Left kidney (tissue), 2 donors: ENCODE measurements around the gene RFX1. TPM values are rescaled to one million over a fixed set of nuclear protein-coding genes. Genes with fewer than 3 reads are reported as not detected.

ENCODE experiments used
- DNase-seq: peaks from one replicate; pipeline ENCODE4 v3.0.0-alpha.2; 2013
- polyA plus RNA-seq: library from polyadenylated mRNA; unstranded; fragments of 120-200 nt; gene quantifications from one replicate; pipeline ENCODE4 v1.2.1, GENCODE V29; 2013; ENCODE audit not compliant: insufficient read length

RFX1 gene
- polyA plus RNA-seq, 1 donor, result 10.5 TPM

DNA sequence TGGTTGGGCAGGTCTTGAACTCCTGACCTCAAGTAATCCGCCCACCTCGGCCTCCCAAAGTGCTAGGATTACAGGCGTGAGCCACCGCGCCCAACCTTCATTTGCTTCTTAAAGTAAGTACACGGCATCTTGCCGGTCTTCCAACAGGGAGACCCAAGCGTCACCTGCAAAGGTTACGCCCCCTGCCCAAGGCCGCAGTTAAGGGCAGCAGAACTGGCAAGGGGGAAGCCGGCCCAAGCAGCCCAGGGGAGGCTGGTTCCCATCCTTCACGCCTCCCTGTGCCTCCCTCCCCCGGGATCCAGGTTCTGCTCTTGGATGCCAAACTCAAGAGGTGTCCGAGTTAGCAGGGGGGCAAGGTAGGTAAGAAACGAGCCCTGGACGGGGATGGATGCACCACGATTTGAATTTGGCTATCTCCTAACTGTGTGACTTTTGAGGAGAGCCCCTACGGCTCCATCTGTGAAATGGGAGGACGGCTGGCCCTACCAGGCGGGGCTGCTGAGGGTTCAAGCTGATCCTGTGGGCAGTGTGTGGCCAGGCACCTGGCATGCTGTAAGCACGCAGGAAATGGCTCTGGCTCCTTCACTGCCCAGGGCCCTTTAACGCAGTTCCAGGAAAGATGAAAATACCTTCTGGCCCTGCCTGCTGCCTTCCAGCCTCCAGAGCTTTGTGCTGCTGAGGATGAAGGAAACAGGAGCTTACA, 9.0 kb downstream of the RFX1 start:
- DNase-seq, result no peak

DNA sequence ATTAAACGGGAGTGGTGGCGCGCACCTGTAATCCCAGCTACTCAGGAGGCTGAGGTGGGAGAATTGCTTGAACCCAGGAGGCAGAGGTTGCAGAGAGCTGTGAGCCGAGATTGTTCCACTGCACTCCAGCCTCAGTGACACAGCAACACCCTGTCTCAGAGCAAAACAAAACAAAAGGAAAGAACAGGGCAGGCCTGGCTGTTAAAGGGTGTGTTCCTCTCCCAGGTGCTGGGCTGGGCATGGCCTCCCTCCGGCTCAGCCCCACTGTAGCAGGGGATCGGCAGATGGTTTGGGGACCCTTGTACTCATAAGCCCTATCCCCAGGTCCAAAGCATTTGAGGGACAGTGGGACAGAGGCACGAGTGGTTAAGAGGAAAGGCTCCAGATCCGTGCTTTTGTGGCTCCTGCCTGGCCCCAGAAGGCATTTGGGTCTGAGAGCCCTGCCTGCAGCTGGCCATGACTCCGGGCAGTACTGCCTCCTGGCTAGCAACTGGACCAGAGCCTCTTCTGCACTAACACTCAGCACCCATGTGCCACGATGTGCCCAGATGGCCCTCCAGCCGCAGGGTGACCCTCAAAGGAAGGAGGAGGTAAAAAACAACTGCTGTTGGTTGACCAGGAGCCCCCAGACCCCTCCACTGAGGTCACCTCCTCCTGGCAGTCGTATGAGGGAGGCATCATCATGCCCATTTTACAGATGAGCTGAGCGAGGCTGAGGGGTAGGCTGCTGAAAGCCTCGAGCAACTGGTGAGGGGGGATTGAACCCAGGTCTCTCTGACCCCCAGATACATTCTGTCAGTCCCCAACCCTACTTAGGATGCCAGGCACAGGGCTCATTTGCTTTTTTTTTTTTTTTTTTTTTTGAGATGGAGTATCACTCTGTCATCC, 10.0 kb downstream of the RFX1 start:
- DNase-seq, result no peak

DNA sequence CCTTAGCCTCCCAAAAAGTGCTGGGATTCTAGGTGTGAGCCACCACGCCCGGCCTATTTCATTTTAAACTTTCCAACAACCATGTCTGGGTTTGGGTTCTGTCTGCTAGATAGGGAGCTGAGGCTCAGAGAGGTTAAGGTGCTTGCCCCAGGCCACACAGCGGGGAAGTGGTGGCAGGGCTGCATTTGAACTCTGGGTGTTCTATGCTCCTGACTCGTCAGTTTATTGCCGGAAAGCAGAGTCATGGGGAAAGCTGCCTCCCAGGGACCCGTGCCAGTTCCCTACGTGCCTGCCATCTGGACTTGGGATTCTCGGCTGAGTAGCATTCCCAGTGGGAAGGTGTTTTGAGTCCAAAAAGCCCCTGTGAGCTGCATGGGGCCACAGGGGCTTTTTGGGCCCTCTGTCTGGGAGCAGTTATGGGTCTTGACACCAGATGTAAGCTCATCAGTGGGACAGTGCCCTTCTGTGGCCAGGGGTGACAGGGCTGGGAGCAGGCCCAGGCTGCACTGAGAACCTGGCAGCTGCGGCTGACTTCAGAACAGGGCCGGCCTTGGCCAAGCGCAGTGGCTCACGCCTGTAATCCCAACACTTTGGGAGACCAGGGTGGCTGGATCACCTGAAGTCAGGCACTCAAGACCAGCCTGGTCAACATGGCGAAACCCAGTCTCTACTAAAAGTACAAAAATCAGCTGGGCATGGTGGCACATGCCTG, 10.9 kb downstream of the RFX1 start:
- no peak for DNase-seq

DNA sequence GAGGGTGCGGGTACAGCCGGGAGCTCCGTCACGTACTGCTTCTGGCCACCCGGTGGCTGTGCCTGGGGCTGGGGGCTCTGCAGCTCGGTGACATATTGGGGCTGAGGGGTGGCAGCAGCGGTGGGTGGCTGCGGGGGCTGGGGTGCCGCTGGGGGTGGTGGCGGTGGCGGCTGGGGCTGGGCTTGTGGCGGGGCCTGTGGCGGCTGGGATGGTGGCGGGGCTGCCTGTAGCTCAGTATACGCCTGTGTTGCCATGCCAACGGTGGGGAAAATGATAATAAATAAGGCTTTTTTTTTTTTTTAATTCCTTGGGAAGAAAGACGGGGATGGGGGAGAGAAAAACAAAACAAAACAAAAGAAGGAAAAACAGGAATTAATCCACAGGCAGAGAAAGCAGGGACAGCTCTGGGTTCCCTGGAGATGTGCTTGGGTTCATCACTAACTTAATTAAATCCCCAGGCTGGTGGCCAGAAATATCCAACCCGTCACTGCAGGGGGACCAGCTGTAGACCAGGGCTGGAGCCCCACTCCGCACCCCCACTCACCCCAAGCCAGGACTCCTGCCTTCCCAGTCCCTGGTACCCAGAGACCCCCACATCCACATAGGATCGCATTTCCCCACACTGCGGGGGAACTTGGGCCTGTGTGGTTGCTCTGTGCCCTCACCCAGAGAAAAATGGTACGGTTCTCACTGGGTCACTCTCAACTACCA, 12.4 kb downstream of the RFX1 start:
- no peak for DNase-seq

GRCh38 chr19:13992025-13992424, 14.1 kb downstream of the RFX1 start:
- no peak for DNase-seq

- DNase-seq, result no peak
Measured at GRCh38 chr19:13990085-13990484, 16.0 kb downstream of the RFX1 start.

DNA sequence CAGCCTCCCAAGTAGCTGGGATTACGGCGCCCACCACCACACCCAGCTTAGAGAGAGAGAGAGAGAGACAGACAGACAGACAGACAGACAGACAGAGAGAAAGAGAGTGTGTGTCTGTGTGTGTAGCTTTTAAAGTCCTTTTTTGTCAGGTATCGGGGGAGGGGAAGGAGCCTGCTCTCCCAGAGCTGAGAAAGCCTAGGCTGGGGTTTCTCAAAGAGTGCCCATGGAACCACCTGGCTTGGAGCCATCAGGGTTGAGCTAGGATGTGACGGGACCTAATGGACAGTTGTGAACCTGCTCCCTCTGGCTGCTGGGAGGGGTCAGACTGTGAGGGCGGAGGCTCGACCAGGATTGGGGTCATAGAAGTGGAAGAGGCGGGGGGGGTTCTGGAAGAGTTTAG, 16.6 kb downstream of the RFX1 start:
- DNase-seq, result no peak

DNA sequence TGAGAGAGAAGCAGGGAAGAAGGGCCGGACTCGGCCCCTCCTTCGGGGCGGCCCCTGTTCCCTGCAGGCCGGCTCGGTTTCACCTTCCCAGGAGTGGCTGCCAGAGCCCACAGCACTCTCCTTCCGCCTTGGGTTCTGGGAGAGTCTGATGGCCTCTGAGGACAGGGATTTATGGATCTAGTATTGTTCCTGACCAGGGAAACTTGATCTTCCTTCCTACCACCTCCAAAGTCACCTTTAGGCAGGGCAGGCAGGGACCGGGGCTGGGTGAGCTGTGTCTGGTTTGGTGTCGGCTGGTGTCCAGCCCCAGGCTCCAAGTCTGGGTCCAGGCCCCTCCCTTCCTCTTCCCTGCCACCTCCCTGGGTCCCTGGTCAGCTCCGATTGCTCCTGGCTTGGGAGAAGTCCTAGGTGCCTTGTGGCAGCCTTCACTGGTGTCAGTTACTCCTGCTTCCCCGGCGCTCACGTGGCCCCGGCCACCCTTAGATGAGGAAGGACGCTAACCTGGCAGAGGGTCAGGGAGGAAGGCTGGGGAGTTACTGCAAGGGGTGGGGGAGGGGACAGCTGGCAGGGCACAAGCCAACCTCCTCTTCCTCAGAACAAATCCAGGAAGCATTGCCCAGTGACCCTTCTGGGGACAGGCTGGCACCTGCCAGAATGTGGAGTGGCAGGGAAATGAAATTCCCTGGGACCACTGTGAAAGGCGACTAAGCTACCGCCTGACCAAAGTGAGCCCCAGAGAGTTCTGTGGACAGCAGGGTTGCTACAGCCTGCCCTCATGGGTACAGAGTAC, 18.8 kb downstream of the RFX1 start:
- DNase-seq, result no peak

GRCh38 chr19:13986348-13986904, 19.7 kb downstream of the RFX1 start:
- peak; percentile 63 for DNase-seq

DNA sequence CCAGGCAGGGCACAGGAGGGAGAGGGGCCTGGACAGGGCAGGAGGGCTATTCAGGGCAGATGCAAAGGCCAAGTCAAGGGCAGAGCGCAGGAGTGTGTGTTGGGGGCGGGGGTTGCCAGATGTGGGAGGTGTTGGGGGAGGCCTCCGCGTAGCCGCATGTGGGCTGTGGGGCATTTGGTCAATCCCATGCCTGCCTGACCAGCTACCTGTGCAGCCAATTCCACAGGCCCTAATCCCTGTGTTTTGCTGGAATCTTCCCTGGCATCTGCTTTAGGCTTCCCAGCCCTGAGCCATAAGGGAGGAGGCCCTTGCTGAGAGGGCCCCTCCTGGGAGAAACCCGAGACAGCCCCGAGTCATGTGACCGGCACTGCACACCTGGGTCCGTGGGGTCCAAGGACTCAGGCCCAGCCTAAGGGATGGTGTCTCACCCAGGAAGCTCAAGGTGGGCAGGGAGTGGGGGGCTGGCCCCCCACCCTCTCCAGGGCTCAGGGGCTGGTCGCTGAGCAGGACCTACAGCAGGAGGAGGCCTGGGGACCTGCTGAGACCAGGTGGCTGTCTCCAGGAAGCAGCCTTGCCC, 20.3 kb downstream of the RFX1 start:
- no peak for DNase-seq

DNA sequence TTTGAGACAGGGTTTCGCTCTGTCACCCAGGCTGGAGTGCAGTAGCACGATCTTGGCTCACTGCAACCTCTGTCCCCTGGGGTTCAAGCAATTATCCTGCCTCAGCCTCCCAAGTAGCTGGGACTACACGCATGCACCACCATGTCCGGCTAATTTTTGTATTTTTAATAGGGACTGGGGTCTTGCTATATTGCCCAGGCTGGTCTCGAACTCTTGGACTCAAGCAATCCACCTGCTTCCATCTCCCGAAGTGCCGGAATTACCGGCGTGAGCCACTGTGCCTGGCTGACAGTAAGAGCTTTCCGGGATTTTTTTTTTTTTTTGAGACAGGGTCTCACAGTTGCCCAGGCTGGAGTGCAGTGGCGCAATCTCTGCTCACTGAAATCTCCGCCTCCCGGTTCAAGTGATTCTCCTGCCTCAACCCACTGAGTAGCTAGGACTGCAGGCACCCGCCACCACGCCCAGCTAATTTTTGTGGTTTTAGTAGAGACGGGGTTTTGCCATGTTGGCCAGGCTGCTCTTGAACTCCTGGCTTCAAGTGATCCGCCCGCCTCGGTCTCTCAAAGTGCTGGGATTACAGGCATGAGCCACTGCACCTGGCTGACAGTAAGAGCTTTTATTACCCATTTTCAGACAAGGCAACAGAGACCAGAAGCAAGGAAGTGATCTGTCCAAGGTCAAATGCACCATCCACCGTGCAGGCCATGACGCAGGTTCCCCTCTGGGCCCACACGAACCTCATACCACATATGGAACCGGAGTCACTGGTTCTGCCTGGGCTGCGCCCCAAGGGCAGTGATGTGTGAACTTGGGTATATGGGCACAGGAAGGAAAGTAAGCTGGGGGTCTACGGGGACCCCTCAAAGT, 21.0 kb downstream of the RFX1 start:
- no peak for DNase-seq

DNA sequence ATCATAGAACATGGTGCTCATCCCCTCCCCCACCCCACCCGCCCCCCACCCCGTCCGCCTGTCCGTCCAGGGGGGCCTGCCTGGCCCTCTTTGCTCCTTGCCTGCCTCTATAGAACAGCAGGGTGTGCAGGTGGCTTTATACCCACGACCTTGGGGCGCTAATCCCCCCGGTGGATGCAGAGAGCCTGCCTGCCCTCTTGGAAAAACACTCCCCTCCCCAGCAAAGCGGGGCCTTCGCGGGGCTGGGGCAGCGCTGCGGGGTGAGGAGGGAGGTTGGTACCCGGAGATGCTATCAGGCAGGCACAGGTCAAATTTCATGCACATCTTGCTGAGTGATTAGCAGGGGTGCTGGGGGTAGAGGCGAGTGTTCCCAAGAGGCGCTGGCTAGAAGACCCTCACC, 21.9 kb downstream of the RFX1 start:
- no peak for DNase-seq

DNA sequence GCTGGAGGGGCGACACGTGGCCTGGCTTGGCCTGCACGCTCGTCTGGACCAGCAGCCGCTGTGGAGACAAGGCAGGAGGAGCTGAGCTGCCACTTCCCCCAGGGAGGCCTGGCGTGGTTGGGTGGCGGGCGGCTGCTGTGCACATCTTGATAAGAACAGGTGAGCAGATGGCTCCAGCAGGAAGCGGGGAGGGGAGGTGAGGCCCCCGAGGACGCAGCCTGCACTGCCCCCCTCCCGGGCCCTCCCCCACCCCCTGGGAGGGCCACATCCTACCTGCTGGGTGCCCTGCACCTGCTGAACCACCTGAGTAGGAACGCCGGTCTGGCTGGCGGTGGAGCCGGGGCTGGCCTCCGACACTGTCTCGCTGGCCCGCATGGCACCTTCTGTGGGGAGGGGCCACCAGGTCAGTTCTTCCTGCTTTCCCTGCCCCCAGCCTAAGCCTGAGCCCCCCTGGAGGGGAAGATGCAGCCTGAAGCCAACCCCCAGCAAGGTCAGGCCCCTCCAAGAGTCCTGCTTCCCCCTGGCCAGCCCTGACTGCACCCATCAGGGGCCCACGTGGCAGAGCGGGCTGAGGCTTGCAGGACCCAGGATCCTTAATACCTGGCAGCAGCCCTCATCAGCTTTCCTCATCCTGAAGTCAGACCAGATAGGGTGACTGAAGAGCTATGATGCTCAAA, 22.8 kb downstream of the RFX1 start:
- no peak for DNase-seq

DNA sequence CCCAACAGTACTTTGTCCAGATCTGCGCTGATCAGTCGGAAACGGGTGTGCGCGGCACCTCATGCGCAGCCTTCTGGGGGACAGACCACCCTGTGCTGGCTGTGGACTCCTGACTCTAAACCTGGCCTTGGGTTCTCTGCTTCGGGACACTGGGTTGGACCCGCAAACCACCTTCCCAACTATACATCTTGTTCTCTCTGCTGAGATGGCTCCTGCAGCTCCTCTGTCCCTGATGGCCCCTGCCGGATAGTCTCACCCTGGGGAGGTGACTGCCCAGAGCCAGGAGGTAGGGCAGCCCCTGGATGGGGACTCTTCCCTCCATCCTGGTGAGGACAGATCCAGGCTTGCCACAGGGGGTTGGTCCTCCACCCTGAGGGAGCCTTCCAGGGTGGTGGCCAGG, 23.3 kb downstream of the RFX1 start:
- no peak for DNase-seq

DNA sequence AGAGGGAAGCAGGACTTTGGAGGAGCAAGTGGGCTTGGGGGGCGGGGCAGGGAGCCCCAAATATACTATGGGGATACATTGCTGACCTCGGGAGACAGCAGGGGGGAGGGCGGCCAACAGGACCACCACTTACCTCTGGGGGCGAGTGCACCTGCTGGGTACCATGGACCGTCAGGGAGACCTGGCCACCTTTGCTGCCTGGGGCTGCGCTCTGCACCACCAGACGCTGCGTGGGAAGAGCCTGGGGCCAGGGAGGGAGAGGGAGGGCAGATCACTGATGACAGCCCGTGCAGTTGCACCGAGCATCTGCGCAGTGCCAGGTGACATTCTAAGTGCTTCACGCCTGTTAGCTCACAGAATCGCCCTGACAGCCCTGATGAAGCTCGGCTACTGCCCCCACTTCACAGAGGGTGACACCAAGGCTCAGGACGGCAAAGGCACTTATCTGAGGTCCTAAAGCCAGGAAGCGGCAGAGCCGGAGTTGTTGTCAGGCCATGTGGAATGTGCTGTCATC, 24.1 kb downstream of the RFX1 start:
- DNase-seq, result no peak

DNA sequence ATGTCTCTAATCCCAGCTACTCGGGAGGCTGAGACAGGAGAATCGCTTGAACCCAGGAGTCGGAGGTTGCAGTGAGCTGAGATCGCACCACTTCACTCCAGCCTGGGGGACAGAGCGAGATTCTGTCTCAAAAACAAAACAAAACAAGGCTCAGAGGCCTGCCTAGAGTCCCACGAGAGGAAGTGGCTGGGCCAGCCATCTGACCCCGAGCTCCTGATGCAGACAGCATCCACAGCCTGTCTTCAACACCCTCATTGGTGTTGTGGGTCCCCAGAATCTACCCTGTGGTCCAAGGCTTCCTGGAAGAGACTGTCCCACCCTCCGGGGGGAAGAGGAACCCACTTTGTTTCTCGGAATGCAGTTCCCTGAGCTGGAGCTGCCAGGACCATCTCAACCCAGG, 24.7 kb downstream of the RFX1 start:
- DNase-seq, result no peak

DNA sequence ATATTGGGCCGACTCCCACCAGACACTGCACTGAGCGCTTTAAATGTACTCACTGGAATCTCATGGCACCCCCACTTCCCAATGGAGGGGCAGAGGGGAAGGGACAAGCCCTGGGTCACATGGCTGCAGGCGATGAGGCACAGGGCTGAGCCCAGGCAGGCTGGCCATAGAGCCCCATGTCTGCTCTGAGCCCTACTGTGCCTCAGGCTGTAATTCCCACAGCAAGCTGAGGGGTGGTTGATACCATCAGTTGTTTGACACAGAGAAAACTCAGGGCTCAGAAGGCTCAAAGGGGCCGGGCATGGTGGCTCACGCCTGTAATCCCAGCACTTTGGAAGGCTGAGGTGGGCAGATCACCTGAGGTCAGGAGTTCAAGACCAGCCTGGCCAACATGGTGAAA, 25.1 kb downstream of the RFX1 start:
- DNase-seq, result no peak

DNA sequence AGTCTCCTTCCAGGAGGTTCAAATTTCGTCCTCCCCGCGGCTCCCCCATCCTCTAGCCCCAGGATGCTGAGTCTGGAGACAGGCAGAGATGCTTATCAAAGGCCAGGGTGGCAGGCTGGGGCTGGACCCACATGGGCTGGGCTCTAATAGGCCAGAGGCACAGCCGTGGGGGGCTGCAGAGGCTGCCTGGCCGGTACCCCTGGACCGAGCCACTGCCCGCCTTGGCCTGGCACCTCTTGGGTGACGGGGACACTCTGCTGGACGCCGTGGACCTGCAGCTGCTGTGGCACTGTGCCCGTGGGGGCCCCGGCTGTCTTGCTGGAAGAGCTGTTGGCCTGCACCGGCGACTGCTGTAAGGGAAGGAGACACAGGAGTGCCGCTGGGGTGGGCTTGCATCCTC, 25.8 kb downstream of the RFX1 start:
- DNase-seq, result no peak

GRCh38 chr19:13979686-13980085, 26.4 kb downstream of the RFX1 start:
- DNase-seq, result no peak
